GM19025 (cell line): ENCODE results near the gene FOXG1.
A peak's percentile ranks its signal among the peaks of the same experiment; 100 is the strongest.

ENCODE experiments used
- ATAC-seq: cut with Tn5 transposase; IDR thresholded peaks from one replicate; pipeline ENCODE4 v1.9.1; 2021; ENCODE audit warnings: mild to moderate bottlenecking, low read depth, moderate library complexity; ENCODE audit not compliant: unreplicated experiment

FOXG1 gene

DNA sequence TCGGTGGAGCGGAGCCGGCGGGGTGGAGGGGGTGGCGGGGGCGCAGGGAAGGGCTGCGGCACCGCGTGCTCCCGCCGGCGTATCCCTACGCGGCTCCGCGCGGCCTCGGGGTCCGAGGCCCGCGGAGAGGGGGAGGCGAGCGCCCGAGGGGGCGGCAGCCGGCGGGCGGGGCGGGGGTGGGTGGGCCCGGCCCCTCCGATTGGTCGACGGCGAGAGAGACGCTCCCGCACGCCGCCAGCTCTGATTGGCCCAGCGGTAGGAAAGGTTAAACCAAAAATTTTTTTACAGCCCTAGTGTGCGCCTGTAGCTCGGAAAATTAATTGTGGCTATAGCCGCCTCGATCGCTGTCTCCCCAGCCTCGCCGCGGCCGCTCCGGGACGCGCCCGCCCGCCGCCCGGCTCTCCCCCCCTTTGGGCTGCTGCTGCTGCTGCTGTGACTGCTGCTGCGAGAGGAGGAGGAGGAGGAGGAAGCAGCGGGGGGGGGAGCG, at the start of gene FOXG1:
Gene FOXG1, plus strand, starts transcription at position 319 of the 487 bp plus-strand sequence. CDS start 493 bp downstream, outside the sequence.
- no peak for ATAC-seq

DNA sequence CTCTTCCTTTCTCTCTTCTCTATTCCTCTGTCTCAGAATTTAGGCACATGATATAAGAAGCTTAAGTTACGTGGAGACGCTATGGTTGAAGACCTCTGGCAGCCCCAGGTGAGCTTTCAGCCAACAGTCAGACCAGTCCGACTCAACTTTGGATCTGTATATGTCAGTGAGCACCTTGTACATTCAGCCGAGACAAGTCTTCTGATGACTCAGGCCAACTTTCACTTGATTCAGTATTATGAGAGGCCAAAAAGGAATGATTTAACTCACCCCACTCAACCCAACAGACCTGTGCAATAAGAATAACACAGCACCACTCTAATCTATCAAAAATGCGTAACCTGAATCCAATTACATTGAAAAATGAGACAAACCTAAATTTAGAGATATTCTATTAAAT, 47.5 kb upstream of the FOXG1 start:
- ATAC-seq: no peak

DNA sequence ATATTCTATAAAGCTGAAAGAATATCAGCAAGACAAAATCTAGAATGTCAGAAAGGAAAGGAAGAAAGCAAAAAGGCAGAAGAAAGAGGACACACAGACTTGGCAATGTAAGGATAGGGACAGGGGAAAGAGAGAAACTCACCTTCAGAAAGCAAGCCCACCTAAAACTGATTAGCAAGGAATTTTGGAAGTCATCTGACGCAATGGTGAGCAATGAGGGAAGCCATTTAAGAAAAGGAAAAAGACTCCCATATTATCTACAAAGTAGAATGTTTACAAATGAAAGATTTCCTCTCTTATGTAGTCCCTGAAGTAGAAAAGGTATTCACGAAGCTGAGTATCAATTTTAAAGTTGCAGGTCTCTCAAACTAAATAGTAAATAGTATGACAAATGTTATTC, 35.2 kb upstream of the FOXG1 start:
- no peak for ATAC-seq

DNA sequence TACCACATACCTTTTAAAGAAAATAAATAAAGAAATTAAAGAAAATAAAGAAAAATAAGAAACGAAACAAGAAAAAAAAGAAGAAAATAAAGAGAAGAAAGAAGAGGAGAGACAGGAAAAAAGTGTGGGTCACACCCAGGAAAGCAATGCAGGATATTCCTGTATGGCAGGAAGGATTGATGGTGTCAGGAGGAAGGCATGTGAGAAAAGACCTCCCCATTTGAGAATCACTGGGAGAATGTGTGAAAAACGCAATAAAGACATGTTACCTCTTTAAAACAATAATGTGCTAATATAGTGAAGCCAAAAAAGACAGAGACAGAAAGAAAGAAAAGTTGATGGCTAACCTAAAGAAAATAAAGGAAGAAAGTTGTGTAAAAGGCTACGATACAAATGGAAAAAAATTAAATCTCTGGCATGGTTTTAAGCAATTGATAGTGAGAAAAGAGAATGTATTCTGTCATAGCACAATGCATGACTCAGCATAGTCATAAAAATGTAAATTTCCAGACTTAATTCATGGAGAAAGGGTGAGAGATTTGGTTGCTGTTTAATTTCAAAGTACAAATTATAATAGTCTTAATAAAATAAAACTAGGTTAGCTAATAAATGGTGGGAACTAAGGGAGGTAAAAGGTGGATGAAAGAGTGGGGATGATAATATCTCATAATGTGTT, 24.3 kb upstream of the FOXG1 start:
- ATAC-seq: no peak

DNA sequence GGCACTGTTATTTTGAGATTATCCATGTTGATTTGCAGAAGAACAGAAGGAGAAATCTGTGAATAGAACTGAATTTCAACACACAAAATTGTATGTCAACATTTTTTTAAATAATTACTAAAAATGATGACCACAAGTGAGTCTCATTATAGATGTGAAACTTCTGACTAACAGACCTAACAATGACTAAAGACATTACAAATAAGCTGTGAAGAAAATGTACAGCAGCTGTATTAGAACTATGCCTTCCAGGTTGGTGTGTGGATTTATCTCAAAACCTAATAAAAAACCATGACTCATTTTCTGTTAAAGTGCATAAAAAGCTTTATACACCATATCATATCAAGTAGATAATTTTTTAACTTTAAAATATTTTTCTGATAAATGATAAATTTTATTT, 22.5 kb upstream of the FOXG1 start:
- no peak for ATAC-seq

DNA sequence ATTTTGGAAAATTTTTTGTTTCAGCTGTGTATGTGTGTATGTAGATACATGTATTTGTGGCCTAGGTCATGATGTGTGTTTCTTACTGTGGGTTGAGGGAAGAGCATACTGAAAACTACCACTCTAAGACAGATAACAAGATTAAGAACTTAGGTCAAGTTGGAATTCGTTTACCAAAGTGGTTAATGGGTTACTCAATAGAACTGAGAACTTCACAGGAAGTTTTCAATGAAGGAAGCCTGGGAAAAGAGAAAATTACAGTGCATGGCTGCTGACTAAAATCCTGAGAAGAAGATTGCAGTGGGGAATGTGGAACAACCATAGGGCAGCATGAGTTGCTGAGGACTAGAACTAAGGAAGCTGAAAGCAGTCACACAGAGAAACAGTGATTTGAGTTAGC, 21.4 kb upstream of the FOXG1 start:
- no peak for ATAC-seq

DNA sequence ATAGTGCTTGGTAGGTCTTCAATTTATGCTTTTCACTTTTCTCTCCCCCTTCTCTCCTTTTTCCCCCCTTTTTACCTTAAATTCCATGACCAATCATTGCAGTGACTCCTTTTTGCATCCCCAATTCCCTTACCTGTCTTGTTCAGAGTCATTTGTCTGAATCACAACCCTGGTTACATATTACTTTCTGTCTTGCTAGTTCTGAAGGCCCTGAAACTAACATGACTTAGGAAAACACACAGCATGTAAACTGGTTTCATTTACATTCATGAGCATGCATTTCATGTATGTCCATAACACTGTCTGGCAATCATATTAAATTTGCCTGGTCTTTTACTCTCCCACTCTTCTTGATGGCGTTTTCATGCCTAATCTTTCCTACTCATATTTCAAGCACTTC, 20.3 kb upstream of the FOXG1 start:
- no peak for ATAC-seq

DNA sequence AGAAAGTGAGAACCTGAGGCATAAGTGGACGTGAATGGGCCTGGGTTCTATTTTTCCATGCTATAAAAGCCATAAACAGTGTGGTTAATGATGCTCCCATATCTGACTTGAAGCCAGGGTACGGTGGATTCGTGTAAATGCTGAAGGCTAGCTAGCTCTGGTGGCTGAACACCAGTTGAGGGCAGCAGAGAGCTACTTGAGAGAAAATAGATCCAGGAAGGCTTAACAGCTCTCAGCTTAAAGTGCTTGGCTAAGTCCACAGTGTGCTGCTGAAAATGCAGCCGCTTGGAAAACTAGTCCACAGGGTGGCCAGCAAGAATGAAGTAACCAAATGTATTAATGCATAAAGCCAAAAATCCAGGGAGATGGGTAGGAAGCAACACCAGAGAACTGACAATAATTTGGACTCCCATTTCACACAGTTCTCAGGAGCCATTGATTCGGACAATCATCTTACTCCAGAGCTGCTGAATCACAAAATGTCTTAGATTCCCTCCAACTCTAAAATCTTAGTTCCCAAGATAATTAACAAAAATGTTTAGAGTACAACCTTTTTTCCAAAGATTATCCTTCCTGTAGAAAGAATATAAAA, 15.0 kb upstream of the FOXG1 start:
- peak; percentile 61 for ATAC-seq

DNA sequence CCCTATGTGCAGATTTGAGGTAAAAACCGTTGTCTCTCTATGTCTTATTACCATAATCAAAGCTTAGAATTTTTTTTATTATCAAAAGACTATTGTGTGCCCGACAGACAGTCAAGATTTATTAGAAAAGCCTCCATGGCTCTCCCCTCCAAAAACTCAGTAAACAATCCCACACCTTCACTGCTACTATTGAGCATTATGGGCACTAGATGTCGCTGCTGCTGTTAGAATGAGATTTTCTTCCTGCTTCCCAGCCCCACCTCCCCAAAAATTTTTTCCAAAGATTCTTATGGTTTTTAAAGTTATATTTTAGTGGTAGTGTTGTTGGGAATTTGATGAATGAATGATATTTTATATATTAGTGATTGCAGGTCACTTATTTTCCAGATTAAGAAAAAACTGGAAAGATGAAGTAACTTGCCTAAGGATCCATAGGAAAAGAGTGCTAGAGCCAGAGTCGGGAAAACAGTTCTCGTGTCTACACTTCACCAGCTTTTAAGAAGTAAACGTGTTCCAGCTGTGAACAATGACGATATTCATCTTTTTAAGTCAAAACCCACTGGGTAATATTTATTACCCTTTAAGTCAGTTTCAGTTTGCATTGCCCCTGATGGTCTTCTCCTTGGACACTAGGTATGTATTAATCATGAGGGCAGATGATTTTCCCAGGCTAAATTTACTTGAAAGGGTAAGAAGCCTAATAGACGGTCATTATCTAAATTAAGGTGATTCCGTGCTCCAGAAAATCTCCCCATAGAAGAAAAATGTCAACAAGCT, 12.2 kb upstream of the FOXG1 start:
- ATAC-seq: no peak

DNA sequence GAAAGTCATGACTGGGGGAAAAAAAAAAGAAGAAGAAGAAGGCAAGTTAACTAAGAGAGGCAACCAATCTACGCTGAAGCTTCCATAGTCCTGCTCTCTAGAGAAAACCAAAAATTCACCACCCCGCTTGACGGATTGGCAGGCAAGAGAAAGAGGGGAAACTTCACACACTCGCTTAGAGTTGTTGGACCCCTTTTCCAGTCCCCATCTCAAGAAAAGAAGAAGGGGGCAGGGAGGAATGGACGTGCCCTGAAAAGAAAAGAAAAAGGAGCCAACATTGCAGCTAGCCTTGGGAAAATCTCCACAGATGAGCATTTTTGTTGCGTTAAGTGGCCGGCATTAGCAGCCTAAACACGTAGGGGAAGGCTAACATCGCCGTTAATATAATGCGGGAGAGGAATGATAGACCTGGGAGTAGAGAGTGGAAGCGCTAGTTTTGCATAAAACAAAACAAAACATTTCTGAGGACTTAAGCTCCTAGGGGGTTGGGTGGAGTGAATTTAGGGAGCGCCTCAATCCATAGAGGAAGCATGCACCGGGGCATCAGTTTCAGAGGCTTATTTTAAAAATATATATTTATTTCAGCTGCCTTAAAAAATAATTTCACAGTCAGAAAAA, 11.3 kb upstream of the FOXG1 start:
- ATAC-seq: no peak

DNA sequence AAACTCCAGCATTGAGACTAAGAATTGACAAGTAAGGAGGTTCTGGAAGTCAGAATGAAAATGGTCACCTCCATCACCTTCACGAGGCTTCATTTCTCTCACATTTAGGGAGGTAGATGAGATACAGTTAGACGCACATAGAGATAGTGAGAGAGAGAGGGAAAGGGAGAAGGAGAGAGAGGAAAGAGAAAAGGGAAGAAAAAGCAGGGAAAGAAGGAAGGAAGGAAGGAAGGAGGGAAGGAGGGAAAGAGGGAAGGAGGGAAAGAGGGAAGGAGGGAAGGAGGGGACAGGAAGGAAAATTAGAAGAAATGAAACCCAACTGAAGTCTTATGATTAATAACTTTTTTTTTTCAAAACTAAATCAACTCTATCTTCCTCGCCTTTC, 10.7 kb upstream of the FOXG1 start:
- ATAC-seq: no peak

DNA sequence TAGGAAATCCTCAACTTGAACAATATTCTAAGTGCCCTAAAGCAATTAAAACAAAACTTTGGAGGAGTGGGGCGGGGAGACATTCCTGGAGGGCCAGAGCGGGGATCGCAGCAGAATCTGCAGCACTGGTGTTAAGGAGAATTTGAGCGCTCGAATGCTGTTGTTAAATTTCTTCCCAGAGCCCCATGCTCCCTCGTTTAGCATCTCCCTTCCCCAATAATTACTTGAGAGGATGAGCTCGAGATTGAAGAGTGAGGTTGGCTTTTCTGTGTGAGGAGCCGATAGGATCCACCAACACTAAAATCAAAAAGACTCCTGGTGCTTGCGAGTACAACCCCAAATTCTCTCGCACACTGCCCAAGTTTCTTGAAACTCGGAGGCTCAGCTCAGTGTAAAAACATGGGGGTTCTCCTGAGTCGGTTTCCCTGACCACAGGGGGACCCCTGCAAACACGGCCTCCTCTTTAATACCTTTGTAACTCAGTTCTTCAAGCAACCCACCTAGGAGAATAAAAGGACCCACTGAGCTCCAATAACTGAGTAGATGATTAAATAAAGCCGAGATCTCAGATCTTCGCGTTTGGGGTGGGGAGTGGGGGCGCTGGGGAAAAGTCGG, 10.2 kb upstream of the FOXG1 start:
- ATAC-seq: no peak

DNA sequence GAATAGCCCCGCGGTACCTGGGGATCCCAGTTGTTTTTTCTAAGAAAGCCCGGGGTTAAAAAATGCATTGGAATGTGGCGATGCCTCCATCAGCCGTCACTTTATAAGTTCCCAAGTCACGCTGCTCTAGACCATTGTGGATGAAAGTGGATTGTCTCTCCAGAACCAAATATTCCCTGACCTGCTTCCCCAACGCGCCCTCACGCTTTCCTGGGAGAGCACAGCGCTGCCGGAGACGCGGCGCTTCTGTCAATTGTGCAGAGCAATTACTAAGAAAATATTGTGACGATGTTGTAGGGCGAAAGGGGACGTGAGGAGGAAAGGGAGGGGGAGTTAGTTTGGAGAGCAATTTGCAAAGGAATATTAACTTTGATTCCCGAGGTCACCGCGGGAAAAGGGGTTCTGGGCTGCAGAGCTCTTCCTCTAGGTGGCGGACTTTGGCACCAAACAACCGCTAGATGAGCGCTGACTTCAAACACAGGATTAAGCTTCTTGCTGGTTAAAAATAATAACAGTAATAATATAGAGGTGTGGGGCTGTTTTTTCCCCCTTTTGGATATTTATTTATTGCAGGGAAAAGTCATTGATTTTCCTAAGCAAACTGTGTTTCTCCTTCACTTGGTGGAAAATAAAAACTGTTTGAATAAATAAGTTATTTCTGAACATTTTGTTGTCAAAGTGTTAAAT, 9.6 kb upstream of the FOXG1 start:
- no peak for ATAC-seq

DNA sequence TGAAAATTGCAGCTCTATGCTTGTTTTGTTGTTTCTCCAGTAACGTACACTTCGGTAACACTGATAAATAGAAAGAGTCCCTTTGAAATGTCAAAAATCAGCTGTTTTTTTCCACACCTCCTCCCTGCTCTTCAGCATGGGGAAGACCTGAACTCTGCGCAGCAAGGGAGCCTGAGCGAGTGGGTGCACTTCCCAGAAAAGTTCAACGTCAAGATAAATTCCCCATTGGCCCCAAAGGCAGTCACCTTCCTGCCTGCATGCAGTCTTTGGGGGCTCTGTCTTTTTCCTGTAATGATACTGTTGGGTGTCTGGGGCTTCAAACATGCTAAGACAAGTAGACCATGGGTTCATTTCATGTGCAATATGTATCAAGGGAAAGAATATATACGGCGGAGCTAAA, 8.8 kb upstream of the FOXG1 start:
- ATAC-seq: no peak

DNA sequence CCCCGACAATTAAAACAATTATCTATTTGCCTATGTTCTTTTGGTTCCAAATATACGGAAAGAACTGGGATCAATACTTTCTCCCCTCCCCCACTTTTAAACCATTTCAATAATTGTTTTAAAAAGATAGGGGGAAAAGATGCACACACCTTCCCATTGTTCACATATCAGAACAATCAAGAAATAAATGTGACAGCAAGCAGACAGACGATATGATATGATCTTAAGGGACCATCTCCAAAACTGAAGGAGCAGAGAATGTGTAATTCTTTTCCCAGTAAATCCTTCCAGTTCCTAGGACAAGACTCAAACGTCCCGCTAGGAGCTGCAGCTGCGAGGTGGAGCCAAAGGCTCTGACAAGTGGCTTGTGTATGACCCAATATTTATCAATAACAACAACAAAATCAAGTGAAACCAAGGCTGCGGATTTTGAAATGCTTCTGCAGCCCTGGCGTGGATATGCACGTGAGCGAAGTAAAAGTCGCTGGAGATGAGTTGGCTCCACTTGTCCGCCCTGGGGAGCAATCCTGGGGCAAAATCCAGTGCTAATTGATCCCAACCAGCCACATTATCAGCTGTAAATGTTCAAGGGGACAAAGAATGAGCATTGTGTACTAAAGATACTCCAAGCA, 8.2 kb upstream of the FOXG1 start:
- ATAC-seq: no peak

DNA sequence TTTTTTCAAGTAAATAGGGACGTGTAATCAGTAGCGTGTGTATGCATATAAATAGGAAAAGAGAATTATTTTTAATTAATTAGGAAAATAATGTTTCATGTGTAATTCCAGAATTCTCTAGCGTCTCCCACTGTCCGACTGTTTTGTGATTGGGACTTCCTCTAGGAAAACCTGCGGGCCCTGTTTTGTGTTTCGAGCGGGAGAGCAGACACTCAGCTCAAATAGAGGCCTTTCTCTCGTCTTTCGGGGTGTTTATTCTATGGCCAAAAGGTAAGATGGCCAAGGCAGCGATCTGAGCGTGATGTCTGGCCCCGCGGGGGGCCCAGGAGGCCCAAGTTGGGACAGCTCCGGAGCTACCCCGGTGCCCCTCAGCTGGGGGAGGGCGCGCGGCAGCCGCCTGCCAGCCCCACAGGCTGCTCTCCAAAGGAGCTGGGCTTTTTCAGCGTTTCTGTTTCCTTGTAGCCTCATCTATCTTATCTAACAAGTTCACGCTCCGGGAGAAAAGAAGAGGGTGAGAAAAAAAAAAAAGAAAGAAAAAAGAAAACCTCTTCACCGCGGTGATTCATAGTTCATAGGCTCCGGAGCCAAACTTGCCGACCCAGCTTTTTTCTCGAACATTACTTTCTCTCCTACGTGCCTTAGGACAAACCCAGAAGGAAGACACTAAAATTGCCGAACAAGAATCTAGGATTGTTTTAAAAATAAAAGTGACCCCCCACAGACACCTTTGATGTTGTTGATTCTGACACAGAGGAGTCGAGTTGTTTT, 7.5 kb upstream of the FOXG1 start:
- ATAC-seq: no peak

DNA sequence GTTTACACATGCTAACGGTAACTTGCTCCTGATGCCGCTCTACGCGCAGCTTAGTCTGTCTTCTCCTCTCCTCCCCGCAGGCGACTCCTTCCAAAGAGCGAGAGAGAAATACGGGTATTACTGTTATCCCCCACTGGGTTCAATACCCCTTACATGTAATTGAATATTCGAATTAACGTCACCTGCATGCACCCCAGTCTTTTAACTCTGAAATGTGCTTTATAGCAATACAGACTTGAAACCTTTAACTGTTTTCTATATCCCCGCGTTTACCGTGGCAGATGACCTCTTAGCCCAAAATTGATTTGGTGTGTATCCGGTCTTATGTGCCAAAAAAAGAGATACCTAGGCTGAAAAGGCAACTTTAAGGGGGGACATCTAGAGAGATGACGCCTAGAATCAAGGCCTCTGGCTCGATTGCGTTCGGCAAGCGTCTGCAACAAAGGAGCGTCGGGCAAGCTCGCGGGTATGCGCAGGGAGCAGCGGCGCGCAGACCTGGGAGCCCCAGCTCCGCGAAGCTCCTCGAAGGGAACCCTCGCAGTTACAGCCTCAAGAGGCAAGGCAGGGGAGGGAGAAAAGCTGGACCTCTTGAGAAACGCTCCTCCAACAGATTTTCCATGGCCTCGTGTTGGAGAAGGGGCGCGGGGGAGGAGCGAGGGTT, 6.8 kb upstream of the FOXG1 start:
- ATAC-seq: no peak

DNA sequence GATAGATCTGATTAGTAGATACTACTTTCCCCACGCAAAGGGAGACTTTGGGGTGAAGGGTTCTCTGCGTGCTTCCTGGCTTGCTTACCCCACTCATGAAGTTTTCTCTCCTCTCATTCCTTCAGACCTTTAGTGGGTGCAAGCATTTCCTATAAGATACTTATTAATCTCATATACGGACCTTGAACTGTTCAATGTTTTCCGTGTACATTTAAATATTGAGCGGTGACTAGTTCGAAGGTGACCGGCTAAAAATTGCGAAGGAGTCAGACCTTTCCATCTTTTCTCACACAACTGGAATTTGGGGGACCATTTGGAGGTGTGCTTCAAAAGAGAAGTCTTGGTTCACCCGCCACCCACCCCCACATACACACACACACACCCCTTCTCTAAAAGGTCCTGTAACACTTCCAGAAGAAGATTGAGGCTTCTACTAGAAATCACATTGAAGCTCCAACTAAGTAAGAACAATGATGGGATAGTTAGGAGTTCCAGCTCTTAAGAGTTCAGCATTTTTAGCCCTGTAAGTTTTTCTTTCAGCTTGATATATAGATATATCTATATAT, 6.1 kb upstream of the FOXG1 start:
- ATAC-seq: no peak
